ENCODE data around the gene MEFV. TPM values are rescaled to one million over a fixed set of nuclear protein-coding genes. Genes with fewer than 3 reads are reported as not detected.
A peak's percentile ranks its signal among the peaks of the same experiment; 100 is the strongest.
"Not testable (repeated sequence)": the region's sequence is repeated elsewhere in the genome, so short reads cannot be mapped to it uniquely, and the experiment has no call there.

MEFV gene
- polyA plus RNA-seq, 3 donors: 37.7 to 78.0 (median 73.2) TPM

DNA sequence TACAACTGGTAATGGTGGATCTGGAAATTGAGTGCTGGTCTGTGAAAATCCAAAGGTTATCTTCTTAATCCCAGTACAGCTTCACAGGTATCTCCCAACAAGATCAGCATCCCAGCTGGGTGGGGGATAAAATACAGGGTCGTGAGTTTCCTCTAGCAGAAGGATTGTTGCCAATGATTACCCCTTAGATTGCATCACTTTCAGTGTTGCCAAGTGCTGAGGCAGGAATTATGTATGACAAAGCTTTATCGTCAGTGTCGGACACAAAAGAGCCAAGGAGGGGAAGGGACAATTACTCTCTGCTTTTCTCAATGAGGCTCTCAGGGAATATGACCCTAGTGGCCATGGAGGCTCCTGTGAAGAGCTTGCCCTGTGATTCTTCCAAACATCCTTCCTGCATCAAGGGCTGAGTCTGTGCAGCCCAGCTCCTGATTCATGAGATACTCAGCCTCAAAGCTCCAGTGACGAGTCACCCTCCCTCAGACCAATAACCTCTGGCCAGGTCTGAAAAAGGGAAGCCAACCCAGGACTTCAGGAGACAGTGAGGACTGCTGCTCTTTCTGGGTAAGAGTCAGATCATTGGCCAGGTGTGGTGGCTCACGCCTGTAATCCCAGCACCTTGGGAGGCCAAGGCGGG lies 53.4 kb downstream of the MEFV start:
- H3K4me1 ChIP-seq (ENCODE audit: control insufficient read depth in 1 of 2, insufficient read depth in 2 of 2, low read length in 2 of 2): no peaks in the 10 kb centered on the region
- no peak overlapping the region for H2AFZ ChIP-seq (ENCODE audit: insufficient read depth, low read depth, low read length, poor library complexity, severe bottlenecking)
- no peaks in the 10 kb centered on the region for H3K36me3 ChIP-seq (replicated peaks in 1 of 2; ENCODE audit: control insufficient read depth in 1 of 2, insufficient read depth in 2 of 2, low read length in 2 of 2)
- TF ChIP-seq, protein P1, sequence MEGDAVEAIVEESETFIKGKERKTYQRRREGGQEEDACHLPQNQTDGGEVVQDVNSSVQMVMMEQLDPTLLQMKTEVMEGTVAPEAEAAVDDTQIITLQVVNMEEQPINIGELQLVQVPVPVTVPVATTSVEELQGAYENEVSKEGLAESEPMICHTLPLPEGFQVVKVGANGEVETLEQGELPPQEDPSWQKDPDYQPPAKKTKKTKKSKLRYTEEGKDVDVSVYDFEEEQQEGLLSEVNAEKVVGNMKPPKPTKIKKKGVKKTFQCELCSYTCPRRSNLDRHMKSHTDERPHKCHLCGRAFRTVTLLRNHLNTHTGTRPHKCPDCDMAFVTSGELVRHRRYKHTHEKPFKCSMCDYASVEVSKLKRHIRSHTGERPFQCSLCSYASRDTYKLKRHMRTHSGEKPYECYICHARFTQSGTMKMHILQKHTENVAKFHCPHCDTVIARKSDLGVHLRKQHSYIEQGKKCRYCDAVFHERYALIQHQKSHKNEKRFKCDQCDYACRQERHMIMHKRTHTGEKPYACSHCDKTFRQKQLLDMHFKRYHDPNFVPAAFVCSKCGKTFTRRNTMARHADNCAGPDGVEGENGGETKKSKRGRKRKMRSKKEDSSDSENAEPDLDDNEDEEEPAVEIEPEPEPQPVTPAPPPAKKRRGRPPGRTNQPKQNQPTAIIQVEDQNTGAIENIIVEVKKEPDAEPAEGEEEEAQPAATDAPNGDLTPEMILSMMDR (IDR thresholded peaks at IDR 0.05): no peak
- DNase-seq: peak in 1 of 3 donors; percentile 21
- H3K4me3 ChIP-seq (replicated peaks in 1 of 3; ENCODE audit: low read depth in 2 of 3, low read length in 3 of 3): no peak overlapping the region
- Mint-ChIP-seq H3K4me3 (peak overlapping the region in 1 of 2 donors; percentile 21), H3K4me1 (peaks cover 5% of the 10 kb centered on the region), H3K36me3 (no peaks in the 10 kb centered on the region), H3K27me3 (ENCODE audit: low read depth in 3 of 3) (peaks cover 19 to 43% (median 24%) of the 10 kb centered on the region in 3 donors), H3K9me3 (peaks cover 30 to 61% (median 47%) of the 10 kb centered on the region in 7 donors), H3K27ac (no peak overlapping the region)
- intact Hi-C loops (cut with micrococcal nuclease): no loop called here
- peaks cover 32 to 34% of the 10 kb centered on the region in 2 donors for H3K9me3 ChIP-seq (replicated peaks in 1 of 2; ENCODE audit: control insufficient read depth in 1 of 2, insufficient read depth in 1 of 2, low read length in 2 of 2)
- H3K27me3 ChIP-seq (ENCODE audit: control insufficient read depth in 2 of 2, insufficient read depth in 2 of 2, low read length in 2 of 2): peaks cover 0 to 14% of the 10 kb centered on the region in 2 donors
- no peak overlapping the region for H3K9ac ChIP-seq (ENCODE audit: insufficient read depth, low read length, poor library complexity, severe bottlenecking)
- WGBS (ENCODE audit: insufficient coverage): 72% methylated on average over 4 of the region's 6 CpGs
- no peaks in the 10 kb centered on the region for H4K20me1 ChIP-seq (ENCODE audit: insufficient read depth, low read length)
- H3K79me2 ChIP-seq (ENCODE audit: insufficient read depth, low read length): no peaks in the 10 kb centered on the region
- no peak overlapping the region for H3K4me2 ChIP-seq (replicated peaks; ENCODE audit: extremely low read depth, low read length, poor library complexity, severe bottlenecking)
- H3K27ac ChIP-seq (ENCODE audit: low read depth in 1 of 2, low read length in 2 of 2): no peak overlapping the region

- Mint-ChIP-seq H3K36me3 (no peaks in the 10 kb centered on the region), H3K27ac (no peak overlapping the region), H3K27me3 (ENCODE audit: low read depth in 3 of 3) (peaks cover 34 to 72% (median 59%) of the 10 kb centered on the region in 3 donors), H3K4me1 (peaks cover 5% of the 10 kb centered on the region), H3K4me3 (peak overlapping the region in 1 of 2 donors; percentile 55), H3K9me3 (peaks cover 4 to 34% (median 13%) of the 10 kb centered on the region in 7 donors)
- Histone ChIP-seq H2AFZ (ENCODE audit: insufficient read depth, low read depth, low read length, poor library complexity, severe bottlenecking) (no peak overlapping the region), H3K4me3 (replicated peaks in 1 of 3; ENCODE audit: low read depth in 2 of 3, low read length in 3 of 3) (no peak overlapping the region), H3K27ac (ENCODE audit: low read depth in 1 of 2, low read length in 2 of 2) (no peak overlapping the region), H3K9me3 (replicated peaks in 1 of 2; ENCODE audit: control insufficient read depth in 1 of 2, insufficient read depth in 1 of 2, low read length in 2 of 2) (peaks cover 3 to 13% of the 10 kb centered on the region in 2 donors), H3K9ac (ENCODE audit: insufficient read depth, low read length, poor library complexity, severe bottlenecking) (no peak overlapping the region), H3K27me3 (ENCODE audit: control insufficient read depth in 2 of 2, insufficient read depth in 2 of 2, low read length in 2 of 2) (peaks cover 8 to 50% of the 10 kb centered on the region in 2 donors), H3K4me2 (replicated peaks; ENCODE audit: extremely low read depth, low read length, poor library complexity, severe bottlenecking) (no peak overlapping the region), H4K20me1 (ENCODE audit: insufficient read depth, low read length) (no peaks in the 10 kb centered on the region), H3K79me2 (ENCODE audit: insufficient read depth, low read length) (no peaks in the 10 kb centered on the region), H3K36me3 (replicated peaks in 1 of 2; ENCODE audit: control insufficient read depth in 1 of 2, insufficient read depth in 2 of 2, low read length in 2 of 2) (no peaks in the 10 kb centered on the region), H3K4me1 (ENCODE audit: control insufficient read depth in 1 of 2, insufficient read depth in 2 of 2, low read length in 2 of 2) (no peaks in the 10 kb centered on the region)
- intact Hi-C loops (cut with micrococcal nuclease): no loop called here
- TF ChIP-seq, protein P1 (IDR thresholded peaks at IDR 0.05): no peak
- DNase-seq: no peak
- 84% methylated on average over 3 of the region's 13 CpGs for WGBS (ENCODE audit: insufficient coverage)
Measured at GRCh38 chr16:3198334-3199072, 57.9 kb downstream of the MEFV start.

GRCh38 chr16:3197694-3198333 lies 58.6 kb downstream of the MEFV start:
- H3K36me3 Mint-ChIP-seq; DNase-seq; H3K4me1 ChIP-seq (ENCODE audit: control insufficient read depth in 1 of 2, insufficient read depth in 2 of 2, low read length in 2 of 2); H3K27ac Mint-ChIP-seq; H3K27ac ChIP-seq (ENCODE audit: low read depth in 1 of 2, low read length in 2 of 2); H3K4me3 Mint-ChIP-seq; H4K20me1 ChIP-seq (ENCODE audit: insufficient read depth, low read length); H3K79me2 ChIP-seq (ENCODE audit: insufficient read depth, low read length); intact Hi-C loops (cut with micrococcal nuclease); H3K4me2 ChIP-seq (replicated peaks; ENCODE audit: extremely low read depth, low read length, poor library complexity, severe bottlenecking); H3K36me3 ChIP-seq (replicated peaks in 1 of 2; ENCODE audit: control insufficient read depth in 1 of 2, insufficient read depth in 2 of 2, low read length in 2 of 2); H3K4me3 ChIP-seq (replicated peaks in 1 of 3; ENCODE audit: low read depth in 2 of 3, low read length in 3 of 3); H3K9ac ChIP-seq (ENCODE audit: insufficient read depth, low read length, poor library complexity, severe bottlenecking); H3K4me1 Mint-ChIP-seq; H2AFZ ChIP-seq (ENCODE audit: insufficient read depth, low read depth, low read length, poor library complexity, severe bottlenecking): not testable (repeated sequence)
- H3K9me3 Mint-ChIP-seq: peaks cover 11 to 35% (median 15%) of the 10 kb centered on the region in 7 donors
- H3K27me3 Mint-ChIP-seq (ENCODE audit: low read depth in 3 of 3): peaks cover 39 to 75% (median 66%) of the 10 kb centered on the region in 3 donors
- H3K9me3 ChIP-seq (replicated peaks in 1 of 2; ENCODE audit: control insufficient read depth in 1 of 2, insufficient read depth in 1 of 2, low read length in 2 of 2): peaks cover 10 to 20% of the 10 kb centered on the region in 2 donors
- peaks cover 12 to 57% of the 10 kb centered on the region in 2 donors for H3K27me3 ChIP-seq (ENCODE audit: control insufficient read depth in 2 of 2, insufficient read depth in 2 of 2, low read length in 2 of 2)
- WGBS (ENCODE audit: insufficient coverage): 76% methylated on average over 3 of the region's 3 CpGs
